GM18505 (cell line): ENCODE measurements around the gene LRRC40.
A peak's percentile ranks its signal among the peaks of the same experiment; 100 is the strongest.

ENCODE experiments used
- ATAC-seq: cut with Tn5 transposase; IDR thresholded peaks from one replicate; pipeline ENCODE4 v1.9.1; 2021; ENCODE audit not compliant: unreplicated experiment
- POLR2A ChIP-seq: IDR thresholded peaks from 4 replicates; pipeline ENCODE4 v1.6.1; 2011; ENCODE audit warnings: borderline replicate concordance; ENCODE audit not compliant: insufficient read depth, insufficient read length; ENCODE audit errors: extremely low read depth

LRRC40 gene

GRCh38 chr1:70205434-70206118 is at the start of gene LRRC40:
Gene LRRC40 (minus strand): TSS chr1:70205579. CDS start chr1:70205540, 39 bp downstream.
- peak; percentile 81 for TF ChIP-seq POLR2A
- peak; percentile 78 for ATAC-seq

DNA sequence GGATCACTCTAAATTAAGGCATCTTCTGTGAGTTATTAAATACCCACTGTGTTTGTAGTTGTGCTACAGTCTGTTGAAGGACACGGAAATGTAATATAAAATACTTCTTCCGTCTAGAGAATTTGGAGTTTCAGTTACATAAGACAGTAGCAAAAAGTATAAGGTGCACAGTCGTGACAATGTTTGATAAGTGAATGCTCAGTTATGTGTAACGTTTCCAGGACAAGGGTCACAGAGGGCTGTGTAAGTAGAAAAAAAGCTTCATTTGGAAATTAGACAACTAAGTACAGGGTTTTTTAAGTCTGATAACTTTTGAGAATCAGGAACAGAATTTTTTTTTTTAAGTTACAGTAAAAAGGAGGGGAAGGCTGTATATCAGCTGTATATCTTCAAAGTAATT is 43.4 kb upstream of the LRRC40 start:
- no peak for TF ChIP-seq POLR2A
- ATAC-seq: no peak

GRCh38 chr1:70247768-70248167 is 42.4 kb upstream of the LRRC40 start:
- no peak for TF ChIP-seq POLR2A
- no peak for ATAC-seq

GRCh38 chr1:70247122-70247521 is 41.7 kb upstream of the LRRC40 start:
- ATAC-seq: no peak
- TF ChIP-seq POLR2A: no peak

DNA sequence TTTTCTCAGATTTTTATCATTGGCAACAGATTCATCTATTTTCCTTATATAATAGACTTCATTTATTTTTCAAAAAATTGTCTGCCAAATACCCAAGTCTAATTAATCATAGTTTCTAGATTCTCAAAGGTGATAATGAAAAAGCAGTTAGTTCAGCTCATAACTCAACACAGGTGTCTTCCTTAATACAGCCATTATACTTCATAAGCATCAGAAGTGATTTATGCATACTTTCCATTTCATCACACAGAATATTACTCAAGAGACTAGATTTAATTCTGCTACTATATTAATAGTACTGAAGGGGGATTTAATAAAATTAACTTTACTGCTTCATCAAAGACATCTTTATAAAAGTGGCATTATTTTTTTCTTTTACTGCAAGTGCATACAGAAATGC is 34.6 kb upstream of the LRRC40 start:
- no peak for ATAC-seq
- TF ChIP-seq POLR2A: no peak

DNA sequence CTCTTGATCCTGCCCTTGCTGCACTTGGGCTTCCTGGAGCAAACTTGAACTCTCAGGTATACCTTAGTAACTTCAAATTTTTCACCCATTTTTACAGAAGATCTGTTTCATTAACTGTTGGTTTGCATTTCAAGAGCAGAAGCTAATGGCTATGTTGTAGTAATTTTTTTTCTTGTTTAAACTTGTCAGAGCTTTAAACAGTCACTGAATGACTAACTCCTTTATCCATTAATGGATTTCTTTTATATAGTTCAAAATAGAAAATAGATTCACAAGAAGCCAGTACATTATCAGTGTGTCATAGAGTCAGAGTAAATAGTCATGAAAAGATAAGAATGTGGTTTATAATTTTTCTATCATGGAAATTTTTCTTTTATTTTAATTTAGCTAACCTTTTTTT is 29.4 kb upstream of the LRRC40 start:
- ATAC-seq: no peak
- no peak for TF ChIP-seq POLR2A

GRCh38 chr1:70231475-70231874 is 26.1 kb upstream of the LRRC40 start:
- no peak for TF ChIP-seq POLR2A
- ATAC-seq: no peak

GRCh38 chr1:70228670-70229069 is 23.3 kb upstream of the LRRC40 start:
- no peak for TF ChIP-seq POLR2A
- ATAC-seq: no peak

GRCh38 chr1:70227439-70227838 is 22.1 kb upstream of the LRRC40 start:
- no peak for ATAC-seq

GRCh38 chr1:70224954-70225353 is 19.6 kb upstream of the LRRC40 start:
- TF ChIP-seq POLR2A: no peak
- ATAC-seq: no peak

More at GRCh38 chr1:70227439-70227838, 22.1 kb upstream of the LRRC40 start:
- no peak for TF ChIP-seq POLR2A

DNA sequence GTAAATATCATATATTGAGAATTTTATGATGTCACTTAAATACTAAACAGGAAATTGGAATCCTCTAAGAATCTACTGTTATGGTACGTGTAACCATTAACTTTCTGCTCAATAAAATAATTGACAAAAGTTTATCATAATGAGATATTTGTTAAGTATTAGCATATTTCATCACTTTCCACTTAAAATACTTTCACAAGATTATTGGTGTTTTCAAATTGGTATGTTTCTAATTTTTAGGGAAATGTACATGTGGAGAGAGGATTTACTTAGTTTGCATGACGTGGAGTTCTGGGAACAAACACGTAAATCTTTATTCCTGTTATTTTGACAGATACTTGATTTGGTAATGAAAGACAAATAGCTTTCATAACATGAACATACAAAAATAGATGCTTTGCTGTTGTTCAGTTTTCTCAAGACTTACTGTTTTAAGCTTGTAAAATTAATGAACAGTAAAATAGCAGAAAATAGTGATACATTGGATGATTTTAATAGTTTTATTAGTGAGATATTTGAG is 17.4 kb upstream of the LRRC40 start:
- no peak for ATAC-seq
- TF ChIP-seq POLR2A: no peak

DNA sequence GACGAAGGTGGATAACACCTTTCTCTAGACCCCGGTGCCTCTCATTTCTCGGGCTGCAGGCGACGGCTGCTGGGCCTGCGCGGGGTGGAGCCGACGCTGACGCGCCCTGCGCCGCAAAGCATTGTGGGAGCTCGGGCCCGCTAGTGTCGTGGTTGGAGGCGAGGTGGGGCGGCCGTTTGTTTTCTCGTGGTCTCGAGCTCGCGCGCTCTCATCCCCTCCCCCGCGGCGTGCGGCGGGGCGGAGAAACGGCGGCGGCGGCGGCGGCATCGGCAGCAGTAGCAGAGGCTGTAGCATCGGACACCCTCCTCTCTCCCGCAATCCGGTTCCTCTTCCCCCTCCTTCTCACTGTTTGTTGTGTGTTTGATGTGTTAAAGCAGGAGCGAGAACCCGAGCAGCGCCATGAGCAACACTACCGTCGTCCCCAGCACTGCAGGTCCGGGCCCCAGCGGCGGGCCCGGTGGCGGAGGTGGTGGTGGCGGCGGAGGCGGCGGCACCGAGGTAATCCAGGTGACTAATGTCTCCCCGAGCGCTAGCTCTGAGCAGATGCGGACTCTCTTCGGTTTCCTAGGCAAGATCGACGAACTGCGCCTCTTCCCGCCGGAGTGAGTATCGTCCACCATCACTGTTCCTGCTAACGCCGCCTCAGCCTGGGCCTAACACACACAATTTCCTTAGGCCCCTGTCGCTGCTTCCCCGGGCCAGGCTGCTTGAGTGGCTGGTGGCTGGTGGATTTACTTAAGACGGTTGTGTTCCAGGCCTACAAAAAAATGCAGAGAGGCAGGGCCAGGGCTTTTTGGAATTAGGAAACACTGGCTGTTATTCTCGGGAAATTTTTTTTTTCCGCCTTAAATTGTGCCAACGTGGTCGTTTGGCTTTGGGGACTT is 16.1 kb upstream of the LRRC40 start, which contains the start of gene SRSF11:
SRSF11 (plus strand) TSS at position 143 of the 884 bp plus-strand sequence; CDS start at position 400, 257 bp downstream.
- peak; percentile 86 for TF ChIP-seq POLR2A
- peak; percentile 97 for ATAC-seq

GRCh38 chr1:70220517-70221237 is 15.3 kb upstream of the LRRC40 start:
- TF ChIP-seq POLR2A: no peak
- ATAC-seq: peak; percentile 1
